ENCODE data around the gene SNRNP25. TPM values are rescaled to one million over a fixed set of nuclear protein-coding genes. Genes with fewer than 3 reads are reported as not detected.

The SNRNP25 gene
- total and polyA plus RNA-seq, 2 donors (not counting 3 experiments of a cell fraction or from before 2014, with no cell fraction given): 41.8 to 49.6 TPM

DNA sequence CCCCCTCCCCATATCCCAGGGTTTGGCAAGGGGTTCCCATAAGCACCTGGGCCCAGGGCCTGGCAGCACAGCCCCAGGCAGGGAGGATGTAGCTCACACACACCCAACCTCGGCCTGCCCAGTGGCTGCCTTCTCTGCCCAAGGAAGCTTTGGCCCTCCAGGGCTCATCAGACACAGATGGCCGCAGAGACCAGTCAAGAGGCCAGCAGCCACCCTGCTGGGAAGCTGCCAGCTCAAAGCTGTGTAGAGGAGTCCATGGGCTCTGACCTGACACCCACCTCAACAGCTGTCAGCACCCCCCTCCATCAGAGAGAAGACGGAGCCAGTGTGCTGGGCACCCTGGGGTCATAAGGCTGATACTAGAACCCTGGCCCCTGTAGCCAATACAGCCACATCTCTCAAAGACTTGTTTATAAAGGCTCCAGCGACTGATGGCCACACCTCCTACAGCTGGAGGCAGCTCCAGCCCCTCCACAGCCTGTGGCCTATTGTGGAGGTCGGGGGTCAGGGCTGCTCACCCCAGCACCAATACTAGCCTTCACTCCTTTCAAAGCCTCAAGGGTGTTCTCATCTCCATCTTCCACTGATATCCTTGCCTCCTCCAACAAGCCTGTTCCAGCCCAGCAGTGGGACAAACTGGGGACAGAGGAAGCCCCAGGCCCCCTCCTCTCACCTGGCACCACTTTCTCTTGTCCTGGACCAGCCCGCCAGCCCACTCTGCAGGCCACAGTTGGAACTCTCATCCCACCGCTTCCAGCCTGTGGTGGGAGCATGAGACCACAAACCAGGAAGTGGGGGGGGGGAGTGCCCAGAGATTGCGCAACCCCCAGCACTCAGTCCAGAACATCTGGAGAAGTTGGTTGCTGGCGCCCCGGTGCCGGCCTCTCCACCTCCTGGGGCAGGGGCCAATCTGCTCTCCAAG lies 22.2 kb downstream of the SNRNP25 start:
- FAIRE-seq (peak; percentile 33), DNase-seq (ENCODE audit: low read depth, low spot score) (peak; percentile 41)
- H3K36me3 ChIP-seq (ENCODE audit: control insufficient read depth in 2 of 2, extremely low read depth in 1 of 2, insufficient read depth in 2 of 2, low read length in 2 of 2): peaks cover 4 to 6% of the 10 kb centered on the region in 2 experiments
- ChIA-PET CTCF (interaction anchor here (0.5 to 18.5 kb wide), 4 partner anchors 10 to 1853 kb away, joined by 4 to 790 read pairs (median 34); no protein-coding TSS in a partner anchor), POLR2A (no interaction called here)
- H3K9me3 ChIP-seq (replicated peaks; ENCODE audit: control insufficient read depth, insufficient read depth, low read length): no peaks in the 10 kb centered on the region
- H3K79me2 ChIP-seq (ENCODE audit: control insufficient read depth, insufficient read depth, low read length): peaks cover 15% of the 10 kb centered on the region
- H2AFZ ChIP-seq (ENCODE audit: low read depth, low read length): no peak overlapping the region
- TF ChIP-seq, protein P1, sequence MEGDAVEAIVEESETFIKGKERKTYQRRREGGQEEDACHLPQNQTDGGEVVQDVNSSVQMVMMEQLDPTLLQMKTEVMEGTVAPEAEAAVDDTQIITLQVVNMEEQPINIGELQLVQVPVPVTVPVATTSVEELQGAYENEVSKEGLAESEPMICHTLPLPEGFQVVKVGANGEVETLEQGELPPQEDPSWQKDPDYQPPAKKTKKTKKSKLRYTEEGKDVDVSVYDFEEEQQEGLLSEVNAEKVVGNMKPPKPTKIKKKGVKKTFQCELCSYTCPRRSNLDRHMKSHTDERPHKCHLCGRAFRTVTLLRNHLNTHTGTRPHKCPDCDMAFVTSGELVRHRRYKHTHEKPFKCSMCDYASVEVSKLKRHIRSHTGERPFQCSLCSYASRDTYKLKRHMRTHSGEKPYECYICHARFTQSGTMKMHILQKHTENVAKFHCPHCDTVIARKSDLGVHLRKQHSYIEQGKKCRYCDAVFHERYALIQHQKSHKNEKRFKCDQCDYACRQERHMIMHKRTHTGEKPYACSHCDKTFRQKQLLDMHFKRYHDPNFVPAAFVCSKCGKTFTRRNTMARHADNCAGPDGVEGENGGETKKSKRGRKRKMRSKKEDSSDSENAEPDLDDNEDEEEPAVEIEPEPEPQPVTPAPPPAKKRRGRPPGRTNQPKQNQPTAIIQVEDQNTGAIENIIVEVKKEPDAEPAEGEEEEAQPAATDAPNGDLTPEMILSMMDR (IDR thresholded peaks at IDR 0.05; ENCODE audit: extremely low read depth in 1 of 2, insufficient read depth in 1 of 2, low read depth in 1 of 2, low read length in 2 of 2): peak in 1 of 2 donors; percentile 22
- TF ChIP-seq GATA2 (IDR thresholded peaks at IDR 0.05; ENCODE audit: insufficient read depth, insufficient read length, low read depth, low read length): no peak
- no peak overlapping the region for H3K4me2 ChIP-seq (ENCODE audit: insufficient read depth, low read length)
- H4K20me1 ChIP-seq (replicated peaks; ENCODE audit: control insufficient read depth, extremely low read depth, insufficient read depth, low read length): no peaks in the 10 kb centered on the region
- BruUV-seq (replicated peaks): no TSS peak
- intact Hi-C loops (cut with micrococcal nuclease): loop anchor here (1.0 to 2.0 kb wide), 2 partner anchors 8 to 23 kb away; partner anchors contain the start of genes POLR3K and SNRNP25
- no peaks in the 10 kb centered on the region for H3K27me3 ChIP-seq (ENCODE audit: control insufficient read depth in 2 of 2, insufficient read depth in 2 of 2, low read length in 2 of 2)
- H3K4me3 ChIP-seq (replicated peaks in 1 of 3; ENCODE audit: insufficient read depth in 1 of 3, low read depth in 1 of 3, low read length in 3 of 3): no peak overlapping the region
- H3K9me1 ChIP-seq (replicated peaks; ENCODE audit: control insufficient read depth, extremely low read depth, insufficient read depth, low read length): no peaks in the 10 kb centered on the region
- dilution Hi-C loops (cut with MboI; ENCODE audit: extremely low pct_ligation_motif_present, low sequenced_read_pairs): no loop called here
- H3K9ac ChIP-seq (replicated peaks; ENCODE audit: extremely low read depth, insufficient read depth, low read length): peak overlapping the region; percentile 32
- H3K4me1 ChIP-seq (ENCODE audit: control insufficient read depth, extremely low read depth, insufficient read depth, low read length): peaks cover 41% of the 10 kb centered on the region
- H3K27ac ChIP-seq (ENCODE audit: insufficient read depth, low read depth, low read length): peak overlapping the region; percentile 92
